ENCODE measurements around the gene FGFR2. TPM values are rescaled to one million over a fixed set of nuclear protein-coding genes. Genes with fewer than 3 reads are reported as not detected.

The FGFR2 gene
- total and polyA plus RNA-seq, 2 experiments from 2014 or later: 41.3 to 90.4 TPM

- no peaks in the 10 kb centered on the region for H3K9me3 ChIP-seq (ENCODE audit: low read depth)
- peaks cover 91% of the 10 kb centered on the region for H4K20me1 ChIP-seq (ENCODE audit: insufficient read depth, poor library complexity, severe bottlenecking)
- H2AFZ ChIP-seq: no peak overlapping the region
- H3K27me3 ChIP-seq: no peaks in the 10 kb centered on the region
- TF ChIP-seq EZH2phosphoT487 (IDR thresholded peaks at IDR 0.05; ENCODE audit: low read depth, severe bottlenecking, unreplicated experiment) (no peak), CTCF (IDR thresholded peaks at IDR 0.05; ENCODE audit: poor library complexity) (no peak), EZH2 (IDR thresholded peaks at IDR 0.05; ENCODE audit: borderline replicate concordance) (no peak)
- H3K36me3 ChIP-seq (replicated peaks; ENCODE audit: insufficient read depth, low read depth): no peaks in the 10 kb centered on the region
- no peak overlapping the region for H3K27ac ChIP-seq
- no peak for DNase-seq (ENCODE audit: low spot score)
- no peak overlapping the region for H3K4me2 ChIP-seq
- no peak overlapping the region for H3K4me3 ChIP-seq
- H3K9me2 ChIP-seq (replicated peaks; ENCODE audit: insufficient read depth): no peaks in the 10 kb centered on the region
- WGBS (ENCODE audit: low lambda C conversion rate, missing lambda C conversion rate): 77% methylated on average over 5 of the region's 5 CpGs
- H3K4me1 ChIP-seq (ENCODE audit: insufficient read depth): peaks cover 43% of the 10 kb centered on the region
- H3K79me2 ChIP-seq: peaks cover 100% of the 10 kb centered on the region
Observed at GRCh38 chr10:121570315-121570714, 27.9 kb downstream of the FGFR2 start.

- Histone ChIP-seq H3K4me3 (no peak overlapping the region), H3K4me2 (no peak overlapping the region), H3K79me2 (peaks cover 100% of the 10 kb centered on the region), H3K36me3 (replicated peaks; ENCODE audit: insufficient read depth, low read depth) (no peaks in the 10 kb centered on the region), H3K27me3 (no peaks in the 10 kb centered on the region), H3K4me1 (ENCODE audit: insufficient read depth) (peaks cover 34% of the 10 kb centered on the region), H3K27ac (no peak overlapping the region), H2AFZ (no peak overlapping the region), H3K9me2 (replicated peaks; ENCODE audit: insufficient read depth) (no peaks in the 10 kb centered on the region), H4K20me1 (ENCODE audit: insufficient read depth, poor library complexity, severe bottlenecking) (peaks cover 89% of the 10 kb centered on the region), H3K9me3 (ENCODE audit: low read depth) (no peaks in the 10 kb centered on the region)
- TF ChIP-seq CTCF (IDR thresholded peaks at IDR 0.05; ENCODE audit: poor library complexity): no peak
- no peak for TF ChIP-seq EZH2phosphoT487 (IDR thresholded peaks at IDR 0.05; ENCODE audit: low read depth, severe bottlenecking, unreplicated experiment)
- TF ChIP-seq EZH2 (IDR thresholded peaks at IDR 0.05; ENCODE audit: borderline replicate concordance): no peak
- no peak for DNase-seq (ENCODE audit: low spot score)
- 93% methylated on average over 2 of the region's 2 CpGs for WGBS (ENCODE audit: low lambda C conversion rate, missing lambda C conversion rate)
Observed at GRCh38 chr10:121568275-121568674, 30.0 kb downstream of the FGFR2 start.

- Histone ChIP-seq H3K9me3 (ENCODE audit: low read depth) (no peaks in the 10 kb centered on the region), H3K79me2 (peaks cover 100% of the 10 kb centered on the region), H3K4me2 (peak overlapping the region; percentile 17), H3K36me3 (replicated peaks; ENCODE audit: insufficient read depth, low read depth) (no peaks in the 10 kb centered on the region), H3K27me3 (no peaks in the 10 kb centered on the region), H3K9me2 (replicated peaks; ENCODE audit: insufficient read depth) (no peaks in the 10 kb centered on the region), H3K4me3 (no peak overlapping the region), H2AFZ (no peak overlapping the region), H3K27ac (no peak overlapping the region), H4K20me1 (ENCODE audit: insufficient read depth, poor library complexity, severe bottlenecking) (peaks cover 83% of the 10 kb centered on the region), H3K4me1 (ENCODE audit: insufficient read depth) (peaks cover 30% of the 10 kb centered on the region)
- TF ChIP-seq EZH2 (IDR thresholded peaks at IDR 0.05; ENCODE audit: borderline replicate concordance) (no peak), EZH2phosphoT487 (IDR thresholded peaks at IDR 0.05; ENCODE audit: low read depth, severe bottlenecking, unreplicated experiment) (no peak), CTCF (IDR thresholded peaks at IDR 0.05; ENCODE audit: poor library complexity) (no peak)
- WGBS (ENCODE audit: low lambda C conversion rate, missing lambda C conversion rate): 69% methylated on average over 8 of the region's 8 CpGs
- no peak for DNase-seq (ENCODE audit: low spot score)
Observed at GRCh38 chr10:121567569-121567968, 30.7 kb downstream of the FGFR2 start.

- WGBS (ENCODE audit: low lambda C conversion rate, missing lambda C conversion rate): 95% methylated on average over 6 of the region's 6 CpGs
Observed at GRCh38 chr10:121566755-121567154, 31.5 kb downstream of the FGFR2 start.

More at GRCh38 chr10:121566755-121567154, 31.5 kb downstream of the FGFR2 start:
- Histone ChIP-seq H3K4me3 (no peak overlapping the region), H4K20me1 (ENCODE audit: insufficient read depth, poor library complexity, severe bottlenecking) (peaks cover 76% of the 10 kb centered on the region), H3K27ac (no peak overlapping the region), H3K4me2 (no peak overlapping the region), H3K79me2 (peaks cover 100% of the 10 kb centered on the region), H2AFZ (no peak overlapping the region), H3K9me3 (ENCODE audit: low read depth) (no peaks in the 10 kb centered on the region), H3K36me3 (replicated peaks; ENCODE audit: insufficient read depth, low read depth) (no peaks in the 10 kb centered on the region), H3K4me1 (ENCODE audit: insufficient read depth) (peaks cover 28% of the 10 kb centered on the region), H3K27me3 (no peaks in the 10 kb centered on the region), H3K9me2 (replicated peaks; ENCODE audit: insufficient read depth) (no peaks in the 10 kb centered on the region)
- DNase-seq (ENCODE audit: low spot score): no peak
- TF ChIP-seq CTCF (IDR thresholded peaks at IDR 0.05; ENCODE audit: poor library complexity) (no peak), EZH2phosphoT487 (IDR thresholded peaks at IDR 0.05; ENCODE audit: low read depth, severe bottlenecking, unreplicated experiment) (no peak), EZH2 (IDR thresholded peaks at IDR 0.05; ENCODE audit: borderline replicate concordance) (no peak)
